Epidermal melanocyte (primary cell): ENCODE measurements around the gene TEX35.

Experiments used
- DNase-seq: peaks from one replicate; pipeline ENCODE4 v3.0.0; 2011; ENCODE audit warnings: low spot score; ENCODE audit not compliant: insufficient read length

The TEX35 gene

DNA sequence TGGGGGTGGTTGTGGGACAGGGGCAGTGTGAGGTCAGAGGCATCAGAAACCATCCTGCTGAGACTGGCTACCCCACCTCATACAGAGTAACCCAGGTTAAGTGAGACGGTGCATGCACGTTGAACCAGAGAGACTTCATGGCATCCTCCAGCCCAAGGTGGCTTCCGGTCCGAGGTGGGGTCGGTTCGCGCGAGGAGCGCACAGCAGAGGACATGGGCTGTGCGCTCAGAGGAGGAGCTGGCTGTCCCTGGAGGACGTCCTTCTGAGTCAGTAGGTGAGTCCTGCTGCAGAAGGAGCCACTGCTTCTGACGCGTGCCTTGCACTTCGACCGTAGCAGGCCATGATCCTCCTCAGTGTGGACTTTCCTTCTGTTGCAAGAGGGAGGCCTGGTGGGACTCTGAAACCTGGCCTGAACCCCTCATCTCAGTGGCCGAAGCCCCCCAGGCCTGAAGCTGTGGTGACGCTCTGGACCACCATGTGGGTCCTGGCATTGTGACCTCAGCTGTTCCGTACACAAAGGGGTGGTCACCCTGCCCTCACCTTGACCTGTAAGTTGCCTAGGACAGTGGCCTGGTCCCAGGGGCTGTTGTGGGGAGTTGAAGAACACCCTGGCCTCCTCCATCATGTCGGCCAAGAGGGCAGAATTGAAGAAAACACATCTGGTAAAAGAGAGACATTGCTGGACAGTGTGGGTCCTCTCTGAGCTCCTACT, at the start of gene TEX35:
Gene TEX35, plus strand, starts transcription at position 544 of the 712 bp plus-strand sequence. Its CDS starts 80 bp downstream, at position 624.
- DNase-seq = no peak

DNA sequence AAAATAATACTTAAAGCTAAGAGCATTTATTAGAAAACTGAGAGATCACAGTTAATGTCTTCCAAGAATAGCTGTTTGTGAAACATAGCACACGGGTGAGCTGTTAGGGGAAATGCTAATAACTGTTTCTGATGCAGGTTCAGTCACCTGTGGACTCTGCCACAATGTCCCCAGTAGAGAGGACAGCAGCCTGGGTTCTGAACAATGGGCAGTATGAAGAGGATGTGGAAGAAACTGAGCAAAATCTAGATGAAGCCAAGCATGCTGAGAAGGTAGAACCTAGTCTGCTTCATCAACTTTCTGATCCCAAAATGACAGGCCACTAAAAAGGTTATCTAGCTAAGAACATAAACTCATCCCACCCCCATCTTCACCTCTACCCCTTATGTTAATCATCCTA, 48.8 kb upstream of the TEX35 start:
- DNase-seq = no peak

DNA sequence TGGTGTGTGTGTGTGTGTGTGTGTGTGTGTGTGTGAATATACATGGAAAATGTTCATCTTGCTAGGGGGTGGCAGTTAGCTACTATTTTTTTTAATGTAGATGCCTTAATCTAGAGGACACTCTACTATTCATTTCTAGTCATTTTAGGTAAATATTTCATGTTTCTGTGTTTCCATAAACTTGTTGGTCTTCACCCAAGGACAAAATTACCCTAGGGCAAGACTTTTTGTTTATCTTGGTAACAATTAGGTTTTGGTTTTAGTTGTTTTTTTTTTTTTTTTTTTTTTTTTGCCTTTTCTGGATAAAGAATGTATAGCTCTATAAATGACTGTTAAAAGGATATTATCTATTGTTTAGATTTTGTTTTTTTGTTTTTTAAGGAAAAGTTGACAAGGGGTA, 48.3 kb upstream of the TEX35 start:
- no peak for DNase-seq

DNA sequence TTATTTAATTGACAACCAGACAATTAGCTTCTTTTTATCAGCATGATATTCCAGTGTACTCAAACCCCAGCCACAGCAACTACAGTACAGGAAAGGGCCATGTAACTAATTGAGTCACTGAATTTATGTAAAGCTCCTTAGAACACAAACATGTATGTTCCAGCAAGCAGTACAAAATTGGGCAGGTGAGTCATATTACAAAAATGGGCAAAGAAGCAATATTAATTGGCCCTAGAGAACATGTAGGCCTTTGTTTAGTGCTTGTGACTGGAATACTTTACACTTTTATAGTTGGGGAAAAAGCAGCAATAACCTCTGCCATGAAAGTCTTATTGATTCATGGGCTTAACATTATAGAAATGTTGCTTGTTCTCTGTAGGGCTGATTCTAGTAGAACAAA, 47.9 kb upstream of the TEX35 start:
- no peak for DNase-seq

DNA sequence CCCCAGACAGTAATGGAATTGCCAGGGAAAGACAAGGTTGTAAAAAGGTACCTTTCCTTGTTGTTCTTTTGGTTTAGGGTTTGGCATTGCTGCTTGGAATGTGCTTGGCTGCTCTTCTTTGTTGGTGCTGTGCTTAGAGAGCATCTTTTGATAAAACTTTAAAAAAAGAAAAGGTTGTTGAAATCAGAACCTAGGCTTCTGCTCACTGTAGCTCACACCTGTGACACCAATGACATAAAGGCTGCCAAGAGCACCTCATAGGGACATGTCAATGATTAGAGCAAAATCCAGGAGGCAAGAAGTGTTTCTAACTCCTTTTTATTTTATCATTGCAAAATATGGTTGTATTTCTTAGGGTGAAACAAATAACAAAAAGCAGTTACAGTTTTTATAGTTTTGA, 45.1 kb upstream of the TEX35 start:
- DNase-seq = no peak

DNA sequence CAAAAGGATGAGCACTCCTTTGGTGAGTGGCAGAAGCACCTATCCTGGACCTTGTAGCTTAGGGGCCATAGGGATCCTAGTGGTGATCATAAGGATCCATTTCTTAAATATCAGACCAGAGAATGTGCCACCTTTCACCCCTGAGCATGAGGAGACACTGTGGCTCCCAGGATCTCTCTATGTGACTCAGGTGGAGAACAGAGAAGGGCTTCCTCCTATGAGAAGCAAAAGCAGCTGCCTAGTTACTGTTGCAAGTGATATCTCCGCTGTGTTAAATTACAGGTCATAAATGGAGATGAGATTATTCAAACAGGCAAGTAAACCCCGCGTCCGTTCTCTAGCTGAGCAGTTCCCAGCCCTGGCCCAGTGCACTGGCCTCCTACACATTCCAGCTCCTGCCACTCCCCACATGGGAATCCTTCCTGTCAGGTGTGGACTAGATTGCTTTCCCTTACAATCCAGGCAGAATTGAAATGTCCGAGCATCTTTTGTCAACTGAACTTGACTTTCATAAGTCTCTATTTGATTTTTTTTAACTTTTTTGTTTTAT, 42.4 kb upstream of the TEX35 start:
- no peak for DNase-seq

DNA sequence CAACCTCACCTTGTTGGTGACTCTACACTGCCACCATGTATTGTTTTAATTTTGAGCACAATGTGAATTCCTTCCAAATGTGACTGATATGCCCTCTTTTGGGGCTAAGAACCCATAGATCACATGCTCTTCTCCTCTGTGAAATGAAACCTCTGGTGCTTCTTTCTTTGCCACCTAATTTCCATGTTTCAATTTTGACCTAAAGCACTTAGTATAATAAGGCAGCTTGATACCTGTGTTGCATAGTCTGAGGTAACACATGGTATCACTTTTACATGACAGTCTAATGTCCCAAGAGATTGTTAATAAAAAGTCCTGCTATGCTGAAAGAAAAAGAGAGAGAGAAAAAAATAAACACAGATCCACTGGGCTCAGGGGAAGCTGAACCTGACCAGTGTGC, 40.4 kb upstream of the TEX35 start:
- DNase-seq = no peak

DNA sequence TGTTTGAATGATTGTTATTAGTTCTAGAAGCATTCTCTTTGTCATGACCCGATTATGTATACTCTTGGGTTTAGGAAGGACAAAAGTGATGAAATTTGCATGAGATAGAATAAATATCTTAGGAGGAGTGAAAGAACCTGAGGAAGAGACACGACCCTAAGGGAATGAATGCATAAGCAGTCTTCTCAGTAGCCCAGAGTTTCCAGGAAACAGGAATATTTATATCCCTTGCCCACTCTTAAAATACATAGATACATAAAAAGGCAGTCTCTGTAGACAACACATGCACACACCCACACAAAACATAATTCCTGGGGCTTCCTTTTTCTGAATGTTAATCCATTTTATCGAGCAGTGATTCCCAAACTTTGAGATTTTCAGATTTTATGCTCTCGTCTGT, 35.5 kb upstream of the TEX35 start:
- DNase-seq = no peak

DNA sequence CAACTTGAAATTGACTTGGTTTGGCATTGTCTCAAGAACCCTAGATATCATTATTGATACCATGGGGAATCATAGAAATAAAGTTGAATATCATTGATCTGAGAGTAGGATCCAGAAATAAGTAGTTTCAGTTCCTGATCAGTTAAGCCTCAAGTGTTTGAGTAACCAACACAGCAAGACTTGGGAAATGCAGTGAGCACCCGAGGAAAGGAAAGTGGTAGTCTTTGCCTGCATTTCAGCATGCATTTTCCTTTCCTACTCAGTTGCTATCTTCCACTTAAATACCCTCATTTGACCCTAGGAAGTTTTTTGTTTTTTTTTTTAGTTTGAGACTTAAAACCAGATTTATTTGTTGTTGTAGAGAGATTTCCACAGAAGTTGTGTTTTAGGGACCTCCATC, 35.1 kb upstream of the TEX35 start:
- no peak for DNase-seq

DNA sequence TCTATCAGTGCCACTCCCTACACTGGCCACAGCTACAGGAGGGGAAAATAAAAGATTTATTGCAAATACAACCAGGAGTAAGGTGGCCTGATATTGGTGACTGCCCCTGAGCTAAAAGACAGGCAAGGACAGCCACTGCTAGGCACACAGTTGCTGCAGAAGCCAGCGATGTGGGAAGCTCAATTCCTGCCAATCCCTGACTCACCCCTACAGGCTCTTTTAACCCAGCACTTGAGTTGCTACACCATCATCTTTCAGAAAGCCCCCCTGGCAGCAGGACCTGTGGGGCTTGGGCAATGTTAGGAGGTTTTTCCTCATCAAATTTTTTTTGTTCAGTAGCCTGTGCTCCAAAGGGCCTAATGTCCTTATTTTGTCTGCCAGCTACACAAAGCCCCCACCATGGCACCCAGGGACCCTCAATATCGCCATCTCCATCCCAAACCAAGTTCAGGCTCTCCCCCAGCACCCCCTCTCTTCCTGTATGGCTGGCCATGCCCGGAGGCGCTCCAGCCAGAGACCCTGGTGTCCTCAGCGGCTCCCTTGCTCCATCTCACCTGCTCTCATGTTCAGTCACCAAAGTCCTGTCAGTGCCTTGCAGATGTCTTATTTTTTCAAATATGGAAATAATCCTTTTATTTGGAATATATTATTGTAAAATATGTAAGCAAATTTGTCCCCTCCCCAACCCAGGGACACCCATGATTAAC, 29.5 kb upstream of the TEX35 start:
- no peak for DNase-seq

DNA sequence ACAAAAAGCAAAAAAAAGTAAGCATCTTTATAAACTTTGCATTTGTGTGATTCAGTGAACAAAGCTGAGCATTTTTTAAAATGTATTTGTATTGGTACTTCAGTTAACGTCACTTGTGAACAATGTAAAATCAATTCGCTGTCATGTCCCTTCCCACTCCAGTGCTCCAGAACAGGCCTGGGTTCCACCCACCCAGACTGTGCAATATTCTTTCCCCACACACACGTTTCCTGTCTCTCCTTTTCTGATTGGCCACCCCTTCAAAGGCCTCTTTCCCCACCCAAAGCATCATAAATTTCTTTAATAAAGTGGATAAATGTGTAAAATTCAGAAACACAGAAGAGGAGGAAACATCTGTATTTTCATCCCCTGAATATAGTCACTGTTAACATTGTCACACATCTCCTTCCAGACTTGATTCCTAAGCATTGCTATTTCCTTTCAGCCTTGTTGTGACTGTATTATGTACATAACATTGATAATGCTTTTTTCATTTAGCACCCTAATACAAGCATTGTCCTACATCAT, 28.1 kb upstream of the TEX35 start:
- no peak for DNase-seq

DNA sequence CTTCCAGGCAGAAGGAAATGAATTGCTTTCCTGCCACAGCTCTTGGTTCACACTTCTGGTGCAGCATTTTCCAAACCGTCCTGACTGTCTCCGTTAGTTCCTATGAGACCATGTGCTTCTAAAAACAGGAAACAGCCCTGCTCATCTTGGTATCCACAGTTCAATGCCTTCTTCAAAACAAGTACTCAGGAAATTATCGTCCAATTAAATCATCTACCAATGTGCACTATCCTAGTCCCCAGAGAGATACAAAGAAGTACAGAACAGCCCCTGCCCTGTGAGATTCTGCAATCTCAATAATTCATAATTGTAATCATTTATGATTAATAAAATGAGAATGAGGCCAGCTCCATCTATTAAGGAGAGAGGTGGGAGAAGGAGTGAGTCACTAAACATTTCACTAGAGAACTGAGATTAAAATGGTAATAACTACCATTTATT, 27.3 kb upstream of the TEX35 start:
- DNase-seq = no peak

DNA sequence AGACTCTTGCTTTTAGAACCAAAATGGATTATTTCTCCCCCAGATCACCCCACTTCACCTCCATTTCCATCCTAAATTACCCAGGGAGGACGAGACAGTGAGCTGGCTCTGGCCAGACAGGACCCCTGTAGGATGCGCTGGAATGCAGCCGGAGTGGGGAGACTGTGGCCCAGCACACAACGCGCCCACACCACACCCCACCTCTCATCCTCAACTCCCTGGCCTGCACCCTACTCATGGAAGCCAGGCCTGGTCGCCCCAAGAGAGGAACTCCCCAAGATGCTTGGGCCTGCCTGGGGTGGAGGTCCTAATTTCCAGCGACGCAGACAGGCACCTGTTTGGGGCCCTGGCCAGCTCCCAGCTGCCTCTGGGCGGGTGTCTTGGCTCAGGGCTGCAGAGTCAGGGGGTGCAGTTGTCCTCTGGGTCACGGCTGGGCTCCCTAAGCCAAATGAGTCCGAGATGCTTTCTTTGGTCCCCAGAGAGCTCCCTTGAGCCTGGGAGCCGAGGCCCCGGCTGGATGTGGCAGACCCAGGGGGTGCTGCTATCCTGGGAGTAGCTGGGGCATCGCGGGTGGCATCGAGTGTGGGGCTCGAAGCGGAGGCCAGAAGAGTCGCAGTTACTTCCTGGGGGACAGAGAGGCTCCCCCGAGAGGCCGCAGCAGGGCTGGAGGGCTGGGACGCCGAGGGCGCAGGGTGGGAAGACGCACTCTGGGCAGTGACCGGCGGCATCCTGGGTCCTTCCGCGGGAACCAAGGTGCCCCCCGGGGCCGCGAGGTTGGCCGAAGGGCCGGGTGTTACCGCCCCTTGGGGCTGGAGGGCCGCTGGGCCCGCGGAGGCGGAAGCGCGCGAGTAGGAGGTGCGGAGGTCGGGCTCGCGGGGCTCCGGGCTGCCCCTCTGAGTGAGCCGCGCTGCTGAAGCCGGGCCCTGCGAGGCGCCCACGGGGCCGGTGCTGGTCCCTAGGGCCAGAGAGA, 26.5 kb upstream of the TEX35 start:
- DNase-seq = no peak

DNA sequence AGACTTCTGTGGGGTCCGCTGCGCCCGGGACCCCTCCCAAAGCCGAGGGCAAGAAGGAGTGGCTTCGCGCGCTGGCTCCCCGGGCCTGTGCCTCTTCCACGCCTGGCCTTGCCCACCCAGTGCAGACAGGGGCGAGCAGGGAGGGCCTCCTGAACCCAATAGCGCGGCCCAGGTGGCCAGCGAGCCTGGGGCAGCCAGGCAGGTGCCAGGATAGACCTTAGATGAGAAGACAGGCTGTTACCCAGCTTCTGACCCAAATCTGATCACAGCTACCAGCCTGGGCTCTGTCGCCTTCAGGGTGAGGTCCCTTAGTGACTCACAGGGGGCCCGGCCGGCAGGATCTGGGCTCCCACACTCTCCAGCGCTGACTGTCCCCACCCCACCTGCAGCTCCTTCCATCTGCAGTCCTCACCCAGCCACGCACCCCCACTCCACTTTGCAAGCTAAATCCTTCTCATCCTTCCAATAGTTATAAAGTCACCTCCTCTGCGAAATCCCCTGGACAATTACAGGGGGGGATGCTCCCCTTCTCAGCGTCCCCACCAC, 25.8 kb upstream of the TEX35 start:
- no peak for DNase-seq

DNA sequence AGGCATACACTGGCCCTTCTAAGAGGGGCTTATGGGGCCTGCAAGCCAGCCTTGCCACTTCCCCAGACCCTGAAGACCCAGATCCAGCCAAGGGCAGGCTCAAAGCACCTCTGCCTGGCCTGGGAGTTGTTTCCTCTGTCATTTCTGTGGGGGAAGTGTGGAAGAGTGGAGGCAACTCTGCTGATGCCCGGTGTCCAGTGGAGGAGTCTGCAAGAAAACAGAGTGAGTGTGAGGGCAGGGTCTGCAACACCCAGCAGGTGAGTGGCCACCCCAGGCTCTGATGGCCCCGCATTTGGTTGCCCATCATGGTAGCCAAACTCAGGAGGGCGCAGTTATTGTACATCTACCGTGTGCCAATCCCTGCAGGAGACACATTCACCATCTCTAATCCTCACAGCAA, 24.5 kb upstream of the TEX35 start:
- DNase-seq = no peak

DNA sequence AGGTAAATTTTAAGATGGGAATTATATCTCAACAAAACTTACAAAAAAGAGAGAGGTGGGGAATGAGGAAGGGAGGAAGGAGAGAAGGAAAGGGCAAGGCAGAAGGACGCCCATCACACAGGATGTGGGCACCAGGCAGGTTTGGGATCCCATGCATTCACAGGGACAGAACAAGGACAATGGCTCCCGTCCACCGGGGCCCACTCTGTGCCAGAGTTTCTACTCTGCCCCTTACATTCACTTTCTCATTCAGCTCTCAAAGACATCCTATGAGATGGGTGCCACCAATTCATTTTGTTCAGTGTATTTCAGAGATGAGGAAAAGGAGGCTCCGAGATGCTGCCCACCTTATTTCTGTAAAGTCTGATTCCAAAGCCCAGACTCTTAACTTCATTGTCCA, 23.5 kb upstream of the TEX35 start:
- DNase-seq = no peak

DNA sequence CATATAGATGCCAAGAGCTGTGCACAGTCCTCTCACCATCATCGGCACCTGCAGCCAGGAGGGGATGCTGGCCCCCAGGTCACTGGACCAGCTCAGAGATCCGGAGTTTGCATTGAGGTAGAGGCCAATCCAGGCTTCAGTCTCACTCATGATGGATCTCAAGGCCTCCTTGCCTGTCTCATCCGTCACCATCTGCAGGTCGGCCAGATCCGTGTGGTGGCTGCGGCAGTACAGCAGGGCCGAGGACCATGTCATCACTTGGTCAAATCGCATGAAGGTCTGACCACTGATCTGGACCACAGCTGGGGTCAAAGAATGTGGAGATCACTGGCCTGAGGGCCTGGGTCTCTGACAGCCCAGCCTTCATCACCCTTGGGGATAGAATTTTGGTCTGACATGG, 22.8 kb upstream of the TEX35 start:
- DNase-seq = no peak

DNA sequence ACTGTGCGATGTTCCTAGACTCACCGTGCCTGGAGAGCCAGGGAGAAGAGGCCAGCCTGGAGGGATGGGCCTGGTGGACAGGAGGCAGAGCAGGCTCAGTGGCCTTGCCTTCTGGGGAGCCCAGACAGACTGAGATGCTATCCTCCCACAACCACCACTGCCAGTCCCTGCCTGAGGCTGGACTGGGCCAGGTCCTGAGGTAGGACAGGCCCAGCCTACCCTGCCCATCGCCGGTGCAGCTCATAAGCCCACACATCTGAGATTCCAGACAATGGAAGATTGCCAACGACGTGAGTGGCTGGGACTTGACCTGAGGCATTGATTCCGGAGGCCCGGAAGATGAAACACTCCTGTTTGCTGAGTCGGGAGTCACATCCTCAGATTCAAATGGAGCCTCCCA, 21.9 kb upstream of the TEX35 start:
- DNase-seq = no peak

DNA sequence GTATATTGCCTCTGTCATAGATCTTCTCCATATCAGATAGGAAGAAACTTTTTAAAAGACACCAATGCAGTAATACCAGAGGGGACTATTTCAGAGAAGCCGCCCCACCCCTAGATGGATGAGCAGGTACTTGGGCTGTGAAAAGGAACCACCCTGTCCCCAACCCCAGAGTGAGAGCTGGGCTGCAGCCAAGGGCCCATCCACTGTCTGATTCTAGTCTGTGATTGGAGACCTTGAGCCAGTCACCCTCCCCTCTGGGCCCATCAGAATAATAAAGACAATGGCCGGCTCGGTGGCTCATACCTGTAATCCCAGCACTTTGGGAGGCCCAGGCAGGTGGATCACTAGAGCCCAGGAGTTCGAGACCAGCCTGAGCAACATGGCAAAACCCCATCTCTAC, 21.2 kb upstream of the TEX35 start:
- DNase-seq = no peak

DNA sequence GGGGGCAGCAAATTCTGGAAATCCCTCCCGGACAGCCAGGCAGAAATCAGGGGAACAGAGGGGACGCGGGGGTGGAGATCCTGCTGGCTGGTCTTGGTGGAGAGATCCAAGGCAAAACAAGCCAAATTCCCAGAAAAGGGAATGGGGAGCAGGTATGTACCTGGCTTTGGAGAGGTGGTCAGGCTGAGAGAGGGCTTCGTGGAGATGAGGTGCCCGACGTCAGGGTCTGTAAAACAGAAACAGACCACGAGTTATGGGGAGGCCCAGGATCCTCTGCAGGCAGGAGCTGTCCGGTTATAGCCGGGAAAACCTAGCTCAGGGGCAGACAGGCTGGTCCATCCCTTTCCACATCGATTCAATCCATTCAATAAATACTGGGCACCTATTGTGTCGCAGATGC, 20.6 kb upstream of the TEX35 start:
- DNase-seq = no peak

DNA sequence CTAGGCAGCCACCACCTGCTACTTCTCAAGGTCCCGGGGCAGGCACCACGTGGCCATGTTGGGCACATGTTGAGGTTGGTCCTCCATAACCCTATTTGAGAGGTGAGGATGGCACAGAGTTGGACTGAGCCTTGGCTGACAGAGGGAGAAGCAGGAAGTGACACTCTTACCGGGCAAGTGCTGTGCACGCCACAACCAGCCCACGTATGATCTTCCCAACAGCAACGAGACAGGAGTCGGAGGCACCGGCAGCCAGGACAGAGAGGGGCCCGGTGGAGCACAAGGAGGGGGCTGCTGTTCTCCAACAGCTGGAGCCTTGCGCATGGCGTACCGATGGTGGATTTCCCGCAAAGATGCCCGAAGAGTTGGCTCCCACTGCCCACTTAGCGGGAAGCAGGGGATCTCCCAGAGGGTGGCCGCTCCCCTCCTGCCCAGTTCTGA, 19.6 kb upstream of the TEX35 start:
- DNase-seq = no peak
